Osteocyte (in vitro differentiated cells): ENCODE measurements around the gene PDE4D. TPM values are rescaled to one million over a fixed set of nuclear protein-coding genes. Genes with fewer than 3 reads are reported as not detected.
A peak's percentile ranks its signal among the peaks of the same experiment; 100 is the strongest.

ENCODE experiments used
- DNase-seq: peaks from one replicate; pipeline ENCODE4 v3.0.0; 2021; ENCODE audit warnings: mixed read lengths; ENCODE audit not compliant: unreplicated experiment; ENCODE audit errors: extremely low spot score
- H3K27ac Mint-ChIP-seq: one replicate; pipeline ENCODE4 v1.8.0; 2021; ENCODE audit warnings: mild to moderate bottlenecking, mixed read lengths; ENCODE audit not compliant: unreplicated experiment
- H3K27me3 Mint-ChIP-seq: one replicate; pipeline ENCODE4 v1.8.0; 2021; ENCODE audit warnings: mixed read lengths; ENCODE audit not compliant: unreplicated experiment
- H3K36me3 Mint-ChIP-seq: one replicate; pipeline ENCODE4 v1.8.0; 2021; ENCODE audit warnings: mixed read lengths; ENCODE audit not compliant: unreplicated experiment
- H3K4me1 Mint-ChIP-seq: one replicate; pipeline ENCODE4 v1.8.0; 2021; ENCODE audit warnings: mixed read lengths; ENCODE audit not compliant: unreplicated experiment
- H3K4me3 Mint-ChIP-seq: one replicate; pipeline ENCODE4 v1.8.0; 2021; ENCODE audit warnings: mild to moderate bottlenecking, moderate library complexity, mixed read lengths; ENCODE audit not compliant: unreplicated experiment
- H3K9me3 Mint-ChIP-seq: one replicate; pipeline ENCODE4 v1.8.0; 2021; ENCODE audit warnings: mixed read lengths; ENCODE audit not compliant: unreplicated experiment
- total RNA-seq: library from RNA; stranded (reverse); gene quantifications from 2 replicates; pipeline ENCODE4 v1.2.1, GENCODE V29; 2021
- TF ChIP-seq, protein P1 (sequence below): fragments of 200-600 bp; sonication (generic); IDR thresholded peaks from 2 replicates; pipeline ENCODE4 v1.5.0; 2021; ENCODE audit warnings: antibody characterized with exemption, mild to moderate bottlenecking, moderate library complexity

Gene PDE4D
- total RNA-seq, 1 donor from 2014 or later: 24.2 TPM

DNA sequence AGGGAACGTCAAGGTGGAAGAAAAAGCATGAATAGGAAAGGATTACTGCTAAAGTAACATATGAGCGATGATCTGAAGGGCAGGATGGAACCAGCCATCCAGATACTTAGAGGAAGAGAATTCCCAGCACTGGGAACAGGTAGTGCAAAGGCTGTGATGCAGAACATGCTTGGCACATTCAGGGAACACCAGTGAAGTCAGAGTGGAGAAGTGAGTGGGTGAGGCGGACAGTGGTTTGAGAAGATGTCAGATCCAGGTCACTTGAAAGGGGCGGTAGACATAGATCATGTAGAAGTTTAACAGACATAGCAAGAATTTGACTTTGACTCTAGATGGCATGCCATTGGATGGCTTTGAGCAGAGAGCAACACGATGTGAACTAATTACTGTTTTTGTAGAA lies 374.2 kb downstream of the PDE4D start:
- no peaks in the 10 kb centered on the region for H3K27me3 Mint-ChIP-seq
- peaks cover 6% of the 10 kb centered on the region for H3K4me1 Mint-ChIP-seq
- DNase-seq: no peak
- TF ChIP-seq, protein P1, sequence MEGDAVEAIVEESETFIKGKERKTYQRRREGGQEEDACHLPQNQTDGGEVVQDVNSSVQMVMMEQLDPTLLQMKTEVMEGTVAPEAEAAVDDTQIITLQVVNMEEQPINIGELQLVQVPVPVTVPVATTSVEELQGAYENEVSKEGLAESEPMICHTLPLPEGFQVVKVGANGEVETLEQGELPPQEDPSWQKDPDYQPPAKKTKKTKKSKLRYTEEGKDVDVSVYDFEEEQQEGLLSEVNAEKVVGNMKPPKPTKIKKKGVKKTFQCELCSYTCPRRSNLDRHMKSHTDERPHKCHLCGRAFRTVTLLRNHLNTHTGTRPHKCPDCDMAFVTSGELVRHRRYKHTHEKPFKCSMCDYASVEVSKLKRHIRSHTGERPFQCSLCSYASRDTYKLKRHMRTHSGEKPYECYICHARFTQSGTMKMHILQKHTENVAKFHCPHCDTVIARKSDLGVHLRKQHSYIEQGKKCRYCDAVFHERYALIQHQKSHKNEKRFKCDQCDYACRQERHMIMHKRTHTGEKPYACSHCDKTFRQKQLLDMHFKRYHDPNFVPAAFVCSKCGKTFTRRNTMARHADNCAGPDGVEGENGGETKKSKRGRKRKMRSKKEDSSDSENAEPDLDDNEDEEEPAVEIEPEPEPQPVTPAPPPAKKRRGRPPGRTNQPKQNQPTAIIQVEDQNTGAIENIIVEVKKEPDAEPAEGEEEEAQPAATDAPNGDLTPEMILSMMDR: no peak
- peaks cover 7% of the 10 kb centered on the region for H3K9me3 Mint-ChIP-seq
- H3K27ac Mint-ChIP-seq: no peak overlapping the region
- no peak overlapping the region for H3K4me3 Mint-ChIP-seq
- H3K36me3 Mint-ChIP-seq: peaks cover 4% of the 10 kb centered on the region

DNA sequence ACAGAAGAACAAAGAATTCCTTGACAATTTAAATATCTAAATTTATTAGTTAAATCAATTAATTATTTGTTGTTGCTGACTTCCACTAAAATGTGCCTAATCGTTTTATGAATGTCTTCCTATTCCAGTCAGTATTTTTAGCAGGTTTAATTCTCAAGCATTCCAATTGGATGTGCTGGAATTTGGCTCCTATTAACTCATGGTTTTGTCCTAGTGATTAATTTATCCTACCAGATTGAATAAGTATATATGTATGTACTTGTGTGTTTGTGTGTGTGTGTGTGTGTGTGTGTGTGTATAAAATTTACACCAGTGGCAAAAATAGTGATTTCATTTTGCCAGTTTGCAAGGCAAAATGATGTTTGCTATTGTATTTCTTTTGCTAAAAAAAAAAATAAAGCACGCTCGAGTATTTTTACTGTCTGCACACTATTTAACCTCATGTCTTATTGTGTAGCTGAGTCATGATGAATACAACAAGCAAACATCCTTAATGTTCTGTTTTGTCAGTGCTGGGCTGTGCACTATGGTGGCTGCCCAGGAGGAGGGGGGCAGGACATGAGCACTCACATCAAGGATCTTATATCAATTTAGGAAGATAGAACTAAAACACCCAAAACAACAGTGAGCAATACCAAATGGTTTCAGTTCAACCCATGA lies 375.5 kb downstream of the PDE4D start:
- peak overlapping the region; percentile 43 for H3K27ac Mint-ChIP-seq
- no peak overlapping the region for H3K4me3 Mint-ChIP-seq
- TF ChIP-seq, protein P1: no peak
- DNase-seq: no peak
- no peaks in the 10 kb centered on the region for H3K9me3 Mint-ChIP-seq
- H3K36me3 Mint-ChIP-seq: no peaks in the 10 kb centered on the region
- H3K4me1 Mint-ChIP-seq: peaks cover 6% of the 10 kb centered on the region
- no peaks in the 10 kb centered on the region for H3K27me3 Mint-ChIP-seq

DNA sequence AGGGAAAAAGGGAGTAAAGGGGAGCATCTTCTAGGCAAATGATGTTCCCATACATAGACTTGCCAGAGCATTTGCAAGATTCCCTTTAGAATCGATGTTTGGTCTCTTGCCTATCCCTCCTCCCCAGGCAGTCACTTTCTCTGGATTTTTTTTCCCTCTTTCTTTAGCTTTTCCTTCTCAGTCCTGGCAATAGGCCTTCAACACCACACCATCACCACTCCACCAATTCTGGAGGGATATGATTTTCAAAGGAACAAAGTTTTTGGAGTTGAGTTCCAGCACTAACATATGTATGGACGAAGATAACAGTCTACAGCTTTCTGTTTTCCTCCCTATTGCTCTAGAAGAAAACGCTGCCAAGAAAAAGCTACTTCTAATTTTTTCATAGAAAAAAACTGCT lies 377.4 kb downstream of the PDE4D start:
- Mint-ChIP-seq H3K27me3 (no peaks in the 10 kb centered on the region), H3K36me3 (no peaks in the 10 kb centered on the region), H3K9me3 (no peaks in the 10 kb centered on the region), H3K4me1 (peaks cover 6% of the 10 kb centered on the region), H3K4me3 (no peak overlapping the region), H3K27ac (no peak overlapping the region)
- TF ChIP-seq, protein P1: no peak
- DNase-seq: no peak

DNA sequence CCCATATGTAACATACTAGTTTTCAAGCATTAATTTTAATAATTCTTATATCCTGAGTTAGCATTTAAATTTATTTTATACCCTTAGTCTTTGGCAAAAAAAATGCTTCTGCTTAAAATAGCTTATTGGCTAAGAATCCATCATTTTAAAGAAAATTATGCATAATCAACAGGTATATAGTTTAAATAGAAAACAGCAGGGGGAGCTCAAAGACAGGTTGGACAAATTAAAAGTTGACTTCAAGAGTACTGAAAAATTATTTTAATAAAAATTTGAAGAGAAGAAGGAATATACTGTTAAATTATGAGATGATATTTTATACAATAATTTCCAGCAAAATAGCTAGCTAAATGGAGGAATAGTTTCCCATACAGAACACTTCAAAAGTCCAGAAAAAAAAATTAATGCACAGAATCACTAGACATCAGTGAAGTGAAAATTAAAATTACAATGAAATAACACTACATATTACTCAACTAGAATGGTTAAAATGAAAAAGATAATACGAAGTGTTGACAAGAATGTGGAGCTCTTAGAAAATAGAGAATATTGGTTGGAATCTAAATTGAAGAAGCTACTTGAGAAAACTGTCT lies 387.1 kb downstream of the PDE4D start:
- Mint-ChIP-seq H3K4me1 (no peaks in the 10 kb centered on the region), H3K36me3 (no peaks in the 10 kb centered on the region), H3K27ac (no peak overlapping the region), H3K27me3 (peaks cover 5% of the 10 kb centered on the region), H3K4me3 (no peak overlapping the region), H3K9me3 (no peaks in the 10 kb centered on the region)
- TF ChIP-seq, protein P1: peak; percentile 68
- no peak for DNase-seq

DNA sequence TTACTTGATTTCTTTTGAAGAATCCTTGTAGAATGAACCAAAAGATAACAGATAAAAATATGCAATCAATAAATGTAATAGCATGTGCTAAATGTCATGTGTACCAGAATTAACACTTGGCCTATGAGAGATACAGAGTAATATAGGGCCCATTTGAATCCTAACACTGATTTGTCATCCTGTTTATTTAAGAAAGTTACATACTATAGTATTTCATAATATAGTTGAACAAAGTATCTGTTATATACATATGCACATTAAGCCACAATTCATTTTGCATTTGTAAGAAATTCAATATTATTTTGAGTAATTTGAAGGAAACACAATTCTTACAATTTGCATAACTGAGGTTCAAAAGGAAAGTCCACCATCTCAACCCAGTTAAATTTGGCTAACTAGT lies 389.5 kb downstream of the PDE4D start:
- DNase-seq: no peak
- Mint-ChIP-seq H3K27ac (no peak overlapping the region), H3K27me3 (peaks cover 5% of the 10 kb centered on the region), H3K36me3 (no peaks in the 10 kb centered on the region), H3K4me3 (no peak overlapping the region), H3K9me3 (peaks cover 5% of the 10 kb centered on the region), H3K4me1 (no peaks in the 10 kb centered on the region)
- TF ChIP-seq, protein P1: no peak
